Hematopoietic multipotent progenitor cell treated with erythropoietin and hydrocortisone succinate and interleukin-3 and kit ligand, for 6 days (in vitro differentiated cells): ENCODE results near the gene AZI2.
A peak's percentile ranks its signal among the peaks of the same experiment; 100 is the strongest.

Experiments used
- DNase-seq: peaks from one replicate; pipeline ENCODE4 v3.0.0-alpha.2; 2015

The AZI2 gene

GRCh38 chr3:28348629-28349468, at the start of gene AZI2, which contains the start of gene ZCWPW2:
TSS of gene AZI2 (minus strand) at chr3:28348824. CDS start at chr3:28340617, 8,207 bp downstream.
TSS of gene ZCWPW2 (plus strand) at chr3:28348721. CDS start at chr3:28413069, 64,348 bp downstream.
- DNase-seq: peak; percentile 97

DNA sequence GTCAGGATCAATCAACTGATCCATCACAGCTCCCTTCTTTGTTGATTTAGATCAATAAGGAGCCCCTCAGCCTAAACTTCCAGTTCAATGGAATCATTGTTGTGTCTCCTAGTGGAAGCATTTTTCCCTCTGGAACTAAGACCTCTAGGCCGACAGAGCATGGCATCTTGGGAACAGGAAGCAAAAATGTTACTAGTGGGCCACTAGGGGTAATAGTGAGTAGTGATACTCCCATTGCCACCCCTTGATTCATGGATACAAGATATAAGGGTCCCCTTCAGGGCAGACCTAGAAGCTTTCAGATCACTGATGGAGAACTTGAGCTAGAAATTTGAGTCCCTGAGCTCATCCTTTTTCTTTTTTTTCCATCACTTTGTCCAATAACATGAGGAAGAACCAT, 40.4 kb upstream of the AZI2 start:
- DNase-seq: no peak

DNA sequence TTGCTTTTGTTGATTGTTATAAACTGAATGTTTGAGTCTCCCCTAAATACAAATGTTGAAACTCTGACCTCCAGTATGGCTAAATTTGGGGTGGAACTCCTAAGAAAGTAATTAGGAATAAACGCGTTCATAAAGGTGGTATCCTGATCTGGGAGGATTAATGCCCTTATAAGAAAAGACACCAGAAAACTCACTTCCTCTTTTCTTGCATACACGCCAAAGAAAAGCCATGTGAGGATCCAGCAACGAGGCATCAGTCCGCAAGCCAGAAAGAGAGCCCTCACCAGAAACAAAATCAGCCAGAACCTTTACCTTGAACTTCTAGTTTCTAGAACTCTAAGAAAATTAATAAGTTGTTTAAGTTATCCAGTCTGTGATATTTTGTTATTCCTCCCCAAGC, 37.4 kb upstream of the AZI2 start:
- DNase-seq: peak; percentile 2

DNA sequence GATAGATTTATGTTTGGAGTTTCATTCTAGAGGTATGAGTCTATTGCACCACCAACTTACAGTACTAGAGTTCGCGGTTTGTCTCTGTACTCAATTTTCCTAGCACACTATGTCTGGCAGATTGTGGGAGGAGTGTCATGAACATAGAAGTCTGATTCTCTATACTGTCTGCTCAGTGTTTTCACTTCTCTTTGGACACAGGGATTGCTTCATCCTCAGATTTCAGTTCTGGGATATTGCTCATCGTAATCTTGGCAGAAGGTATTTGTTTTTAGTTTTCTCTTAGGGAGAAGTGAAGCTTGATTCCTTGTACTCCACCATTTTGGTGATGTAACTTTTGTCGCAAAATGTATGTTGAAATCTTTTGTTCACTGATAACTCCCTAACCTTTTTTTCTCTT, 27.8 kb upstream of the AZI2 start:
- DNase-seq: no peak

GRCh38 chr3:28349469-28350000, 911 bp upstream of the AZI2 start:
- no peak for DNase-seq

GRCh38 chr3:28348265-28348628, 377 bp downstream of the AZI2 start:
- DNase-seq: no peak

DNA sequence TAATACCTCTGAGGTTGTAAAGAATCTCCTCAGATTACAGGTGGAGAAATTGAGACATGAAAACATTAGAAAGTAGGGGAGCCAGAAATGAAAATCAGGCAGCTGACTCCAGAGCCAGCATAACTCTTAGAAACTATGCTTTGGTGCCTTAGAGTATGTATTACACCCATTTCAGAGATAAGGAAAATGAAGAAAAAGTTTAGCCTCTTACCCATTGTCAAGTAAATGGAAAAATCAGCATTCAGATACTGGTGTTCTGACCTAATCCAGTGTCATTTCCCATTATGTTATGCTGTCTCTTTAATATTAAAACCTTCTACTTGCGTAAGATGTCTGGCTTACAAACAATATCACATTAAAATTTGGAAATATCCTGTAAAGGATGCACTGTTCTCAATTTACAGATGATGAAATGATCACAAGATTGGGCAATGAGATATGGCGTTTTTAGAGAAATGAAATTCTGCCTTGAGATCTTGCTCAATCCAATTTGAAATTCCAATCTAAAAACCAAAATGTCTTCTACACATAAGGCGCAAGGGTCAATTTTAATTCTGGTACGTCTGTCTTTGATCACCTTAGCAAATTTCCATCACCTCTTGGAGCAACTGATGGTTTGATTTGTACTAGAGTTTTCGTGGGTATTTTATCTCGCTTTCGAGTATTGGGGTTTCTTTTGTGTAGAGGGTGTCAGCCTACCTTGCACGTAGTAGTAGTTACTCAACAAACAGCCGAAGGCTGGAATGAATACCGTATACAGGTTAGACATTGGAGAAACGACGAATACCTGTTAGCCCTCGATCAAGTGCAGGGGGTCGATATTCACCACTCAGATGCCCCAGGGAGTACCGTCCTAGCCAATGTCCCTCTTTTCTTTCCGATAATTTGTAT, 1.0 kb downstream of the AZI2 start:
- peak; percentile 70 for DNase-seq

DNA sequence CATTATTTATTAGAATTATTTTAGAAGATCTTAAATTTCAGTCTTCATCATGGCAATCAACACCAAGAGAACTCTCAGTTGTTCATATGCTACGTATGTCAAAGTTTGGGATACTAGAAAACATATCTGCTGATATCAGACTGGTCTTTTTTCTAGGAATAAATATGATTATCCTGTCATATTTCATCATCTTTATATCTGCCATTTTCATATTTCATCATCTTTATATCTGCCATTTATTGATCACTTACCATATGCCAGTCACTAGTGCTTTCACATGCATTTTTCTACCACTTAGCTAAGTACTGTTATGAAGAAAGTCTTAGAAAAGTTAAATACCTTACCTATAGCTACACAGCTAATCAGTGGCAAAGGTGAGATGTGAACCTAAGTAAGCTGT, 2.9 kb downstream of the AZI2 start:
- DNase-seq: no peak

GRCh38 chr3:28343144-28343543, 5.5 kb downstream of the AZI2 start:
- no peak for DNase-seq

- no peak for DNase-seq
These were observed 11.4 kb downstream of the AZI2 start for GRCh38 chr3:28337230-28337629.

GRCh38 chr3:28335246-28335645, 13.4 kb downstream of the AZI2 start:
- DNase-seq: no peak

DNA sequence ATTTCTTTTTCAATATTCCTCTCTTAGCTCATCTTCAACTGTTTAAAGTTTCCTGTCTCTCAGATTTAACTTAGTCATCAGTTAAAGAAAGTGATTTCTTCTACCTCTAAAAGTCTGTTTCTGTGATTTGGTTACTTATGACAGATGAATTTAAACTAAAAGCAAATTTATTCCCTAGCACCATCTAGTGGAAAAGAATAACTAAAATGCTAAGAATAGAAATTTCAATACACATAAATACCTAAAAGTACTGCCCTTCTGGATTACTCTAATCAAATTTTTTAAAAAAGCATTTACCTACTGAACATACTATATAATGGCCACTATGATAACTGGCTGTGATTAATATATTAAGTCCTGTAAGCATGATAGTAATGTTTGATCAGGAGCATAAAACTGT, 14.1 kb downstream of the AZI2 start:
- DNase-seq: no peak

GRCh38 chr3:28328188-28329151, 20.2 kb downstream of the AZI2 start:
- DNase-seq: peak; percentile 76

DNA sequence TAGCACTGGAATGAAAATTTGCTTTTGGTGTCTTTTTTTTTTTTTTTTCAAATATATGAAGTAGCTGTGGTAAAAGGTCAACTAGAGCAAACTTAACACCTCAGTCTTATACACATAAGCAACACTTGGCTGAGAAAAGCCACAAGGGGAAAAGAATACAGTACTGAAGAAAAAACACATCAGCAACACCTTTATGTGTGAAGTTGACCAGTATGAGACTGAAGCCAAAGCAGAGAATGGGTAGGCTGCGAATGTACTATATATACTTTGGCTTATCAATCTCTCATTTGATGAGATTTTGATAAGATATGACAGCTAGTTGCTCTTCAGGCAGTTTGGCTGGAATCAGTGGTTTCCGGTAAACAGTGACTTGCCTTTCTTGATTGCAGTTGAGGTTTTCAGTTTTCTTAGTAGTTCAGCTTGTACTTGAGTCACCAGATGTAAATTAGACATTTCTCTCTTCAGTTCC, 22.1 kb downstream of the AZI2 start:
- peak; percentile 67 for DNase-seq

GRCh38 chr3:28322464-28322863, 26.2 kb downstream of the AZI2 start:
- no peak for DNase-seq

DNA sequence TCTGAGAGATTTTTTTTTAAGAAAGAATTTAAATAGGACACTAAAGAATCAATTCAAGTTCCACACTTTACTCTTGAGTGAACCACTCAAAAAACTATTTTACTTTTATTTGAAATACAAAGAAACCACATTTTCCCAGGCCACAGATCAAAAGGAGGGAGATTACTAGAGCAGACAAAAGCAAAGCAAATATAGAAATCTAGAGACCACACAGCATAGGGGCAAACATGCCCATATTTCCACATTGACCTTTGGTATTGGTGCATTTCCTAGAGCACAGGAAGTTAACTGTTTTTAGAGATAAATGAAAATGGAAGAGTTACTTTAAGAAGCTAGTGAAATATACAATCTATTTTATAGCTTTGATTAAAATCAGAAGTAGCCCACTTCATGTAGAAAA, 27.6 kb downstream of the AZI2 start:
- no peak for DNase-seq

GRCh38 chr3:28317438-28318022, 31.1 kb downstream of the AZI2 start:
- DNase-seq: peak; percentile 82

- DNase-seq: no peak
These were observed 32.4 kb downstream of the AZI2 start for GRCh38 chr3:28316226-28316625.

DNA sequence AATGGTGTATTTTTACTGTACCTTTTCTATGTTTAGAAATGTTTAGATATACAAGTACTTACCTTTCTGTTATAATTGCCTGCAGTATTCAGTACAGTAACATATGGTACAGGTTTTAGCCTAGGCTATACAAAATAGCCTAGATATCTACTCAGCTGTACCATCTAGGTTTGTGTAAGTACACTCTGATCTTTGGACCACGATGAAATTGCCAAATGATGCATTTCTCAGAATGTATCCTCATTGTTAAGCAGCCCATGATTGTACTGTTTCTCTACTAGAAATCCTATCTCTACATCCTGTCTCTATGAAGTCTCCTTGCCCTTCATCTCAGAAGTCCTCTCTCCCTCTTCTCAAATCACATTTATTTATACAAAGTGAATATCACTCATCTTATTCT, 32.9 kb downstream of the AZI2 start:
- DNase-seq: no peak

GRCh38 chr3:28308196-28308595, 40.4 kb downstream of the AZI2 start:
- DNase-seq: peak; percentile 58

DNA sequence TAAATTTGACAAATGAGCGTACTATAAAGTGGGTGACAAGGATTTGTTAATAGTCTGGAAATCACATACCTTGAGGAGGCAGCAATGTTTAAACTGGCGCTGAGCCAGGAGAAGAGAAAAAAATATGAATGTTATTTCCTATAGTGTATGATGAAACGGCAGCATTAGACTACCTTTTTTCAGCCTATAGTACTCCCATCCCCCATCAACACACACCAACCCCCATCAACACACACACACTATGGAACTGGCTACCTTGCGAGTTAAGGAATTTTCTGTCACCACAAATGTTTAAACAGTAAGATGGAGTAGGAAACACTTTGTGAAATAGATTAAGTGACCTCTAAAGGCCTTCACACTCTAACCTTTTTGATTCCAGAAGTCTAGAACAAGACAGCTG, 46.9 kb downstream of the AZI2 start:
- DNase-seq: no peak
